ENCODE data around the gene CYP19A1.

DNA sequence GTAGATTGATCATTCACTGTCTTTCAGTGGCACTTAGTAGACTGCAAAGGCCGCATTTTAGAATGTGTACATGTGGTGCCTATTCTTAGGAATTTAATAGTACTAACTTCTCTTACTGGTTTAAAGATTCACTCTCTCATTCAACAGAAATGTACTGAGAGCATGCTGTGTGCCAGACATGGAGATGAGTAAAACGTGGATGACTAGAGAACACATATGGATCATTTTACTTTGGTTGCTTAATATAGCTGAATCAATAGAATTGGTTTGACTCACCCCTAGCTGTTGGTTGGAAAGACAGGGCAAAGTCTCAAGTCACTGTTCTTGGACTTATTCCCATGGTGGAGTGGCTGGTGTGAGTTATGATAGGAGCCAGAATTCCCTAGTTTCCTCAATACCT, 134.6 kb downstream of the CYP19A1 start:
- TF ChIP-seq TAF1 (IDR thresholded peaks at IDR 0.05; ENCODE audit: borderline replicate concordance, insufficient read depth, low read length) (no peak), SIN3A (IDR thresholded peaks at IDR 0.05; ENCODE audit: borderline replicate concordance, insufficient read depth, low read length) (no peak), POLR2AphosphoS5 (IDR thresholded peaks at IDR 0.05; ENCODE audit: low read depth, low read length) (no peak)
- TF ChIP-seq, protein P1, sequence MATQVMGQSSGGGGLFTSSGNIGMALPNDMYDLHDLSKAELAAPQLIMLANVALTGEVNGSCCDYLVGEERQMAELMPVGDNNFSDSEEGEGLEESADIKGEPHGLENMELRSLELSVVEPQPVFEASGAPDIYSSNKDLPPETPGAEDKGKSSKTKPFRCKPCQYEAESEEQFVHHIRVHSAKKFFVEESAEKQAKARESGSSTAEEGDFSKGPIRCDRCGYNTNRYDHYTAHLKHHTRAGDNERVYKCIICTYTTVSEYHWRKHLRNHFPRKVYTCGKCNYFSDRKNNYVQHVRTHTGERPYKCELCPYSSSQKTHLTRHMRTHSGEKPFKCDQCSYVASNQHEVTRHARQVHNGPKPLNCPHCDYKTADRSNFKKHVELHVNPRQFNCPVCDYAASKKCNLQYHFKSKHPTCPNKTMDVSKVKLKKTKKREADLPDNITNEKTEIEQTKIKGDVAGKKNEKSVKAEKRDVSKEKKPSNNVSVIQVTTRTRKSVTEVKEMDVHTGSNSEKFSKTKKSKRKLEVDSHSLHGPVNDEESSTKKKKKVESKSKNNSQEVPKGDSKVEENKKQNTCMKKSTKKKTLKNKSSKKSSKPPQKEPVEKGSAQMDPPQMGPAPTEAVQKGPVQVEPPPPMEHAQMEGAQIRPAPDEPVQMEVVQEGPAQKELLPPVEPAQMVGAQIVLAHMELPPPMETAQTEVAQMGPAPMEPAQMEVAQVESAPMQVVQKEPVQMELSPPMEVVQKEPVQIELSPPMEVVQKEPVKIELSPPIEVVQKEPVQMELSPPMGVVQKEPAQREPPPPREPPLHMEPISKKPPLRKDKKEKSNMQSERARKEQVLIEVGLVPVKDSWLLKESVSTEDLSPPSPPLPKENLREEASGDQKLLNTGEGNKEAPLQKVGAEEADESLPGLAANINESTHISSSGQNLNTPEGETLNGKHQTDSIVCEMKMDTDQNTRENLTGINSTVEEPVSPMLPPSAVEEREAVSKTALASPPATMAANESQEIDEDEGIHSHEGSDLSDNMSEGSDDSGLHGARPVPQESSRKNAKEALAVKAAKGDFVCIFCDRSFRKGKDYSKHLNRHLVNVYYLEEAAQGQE (IDR thresholded peaks at IDR 0.05; ENCODE audit: insufficient read depth in 1 of 2, low read depth in 2 of 2, low read length in 2 of 2), result no peak

All from PFSK-1 (cell line).